CD4-positive, CD25-positive, alpha-beta regulatory T cell (primary cell): ENCODE data around the gene SHKBP1. TPM values are rescaled to one million over a fixed set of nuclear protein-coding genes. Genes with fewer than 3 reads are reported as not detected.

Experiments
- ATAC-seq, 2 donors: fragments of 150-1000 bp; cut with Tn5 transposase; one replicate each; pipeline ENCODE4 v1.10.0; 2021; ENCODE audit warnings: low read depth in 2 of 2, moderate number of reproducible peaks in 2 of 2, moderate library complexity in 1 of 2
- DNase-seq, 3 donors: peaks; one replicate each; pipeline versions ENCODE4 v3.0.0 to v3.0.0-alpha.2; 2012 to 2022; ENCODE audit warnings: mixed read lengths in 1 of 3
- H3K27ac ChIP-seq: one replicate; pipeline ENCODE4 v1.7.0; 2013; ENCODE audit warnings: mild to moderate bottlenecking, low read length; ENCODE audit not compliant: insufficient read depth, poor library complexity, severe bottlenecking
- H3K27me3 ChIP-seq: one replicate; pipeline ENCODE4 v1.7.0; 2013; ENCODE audit warnings: low read length; ENCODE audit not compliant: control insufficient read depth, insufficient read depth
- H3K36me3 ChIP-seq: one replicate; pipeline ENCODE4 v1.7.0; 2013; ENCODE audit warnings: mild to moderate bottlenecking, low read length, moderate library complexity; ENCODE audit not compliant: control insufficient read depth, insufficient read depth
- H3K4me1 ChIP-seq: 2 replicates; pipeline ENCODE4 v1.7.0; 2013; ENCODE audit warnings: mild to moderate bottlenecking, low read length; ENCODE audit not compliant: insufficient read depth, control insufficient read depth, poor library complexity, severe bottlenecking
- H3K4me3 ChIP-seq: one replicate; pipeline ENCODE4 v1.7.0; 2013; ENCODE audit warnings: low read depth, mild to moderate bottlenecking, low read length, moderate library complexity
- H3K9me3 ChIP-seq, 2 experiments: 1 replicate in 1 of 2; 2 replicates in 1 of 2; pipeline ENCODE4 v1.7.0; 2013; ENCODE audit warnings: low read length in 2 of 2, mild to moderate bottlenecking in 1 of 2, moderate library complexity in 1 of 2; ENCODE audit not compliant: control insufficient read depth in 2 of 2
- H3K27ac Mint-ChIP-seq, 3 donors: one replicate each; pipeline ENCODE4 v1.8.0; 2020 to 2022; ENCODE audit warnings: mild to moderate bottlenecking in 3 of 3, mixed read lengths in 3 of 3, moderate library complexity in 2 of 3
- H3K27me3 Mint-ChIP-seq: one replicate; pipeline ENCODE4 v1.8.0; 2022; ENCODE audit warnings: mild to moderate bottlenecking, mixed read lengths
- H3K36me3 Mint-ChIP-seq: one replicate; pipeline ENCODE4 v1.8.0; 2020; ENCODE audit warnings: mixed read lengths
- H3K4me1 Mint-ChIP-seq, 4 donors: one replicate each; pipeline ENCODE4 v1.8.0; 2020 to 2022; ENCODE audit warnings: mixed read lengths in 4 of 4, mild to moderate bottlenecking in 1 of 4
- H3K4me3 Mint-ChIP-seq, 4 donors: one replicate each; pipeline ENCODE4 v1.8.0; 2020 to 2022; ENCODE audit warnings: mild to moderate bottlenecking in 4 of 4, mixed read lengths in 4 of 4, moderate library complexity in 3 of 4
- H3K9me3 Mint-ChIP-seq, 7 donors: one replicate each; pipeline ENCODE4 v1.8.0; 2020 to 2022; ENCODE audit warnings: mixed read lengths in 7 of 7, mild to moderate bottlenecking in 3 of 7, moderate library complexity in 2 of 7
- polyA plus RNA-seq, 4 donors: library from polyadenylated mRNA; unstranded; fragments of 300-500 nt; fragmentation: Illumina TruSeq; gene quantifications; one replicate each; pipeline ENCODE4 v1.2.3, GENCODE V29; 2021
- total RNA-seq: library from RNA; stranded (reverse); gene quantifications from one replicate; pipeline ENCODE4 v1.2.3, GENCODE V29; 2022

Gene SHKBP1
- total and polyA plus RNA-seq, 5 donors from 2014 or later, result 120 to 195 (median 165) TPM

DNA sequence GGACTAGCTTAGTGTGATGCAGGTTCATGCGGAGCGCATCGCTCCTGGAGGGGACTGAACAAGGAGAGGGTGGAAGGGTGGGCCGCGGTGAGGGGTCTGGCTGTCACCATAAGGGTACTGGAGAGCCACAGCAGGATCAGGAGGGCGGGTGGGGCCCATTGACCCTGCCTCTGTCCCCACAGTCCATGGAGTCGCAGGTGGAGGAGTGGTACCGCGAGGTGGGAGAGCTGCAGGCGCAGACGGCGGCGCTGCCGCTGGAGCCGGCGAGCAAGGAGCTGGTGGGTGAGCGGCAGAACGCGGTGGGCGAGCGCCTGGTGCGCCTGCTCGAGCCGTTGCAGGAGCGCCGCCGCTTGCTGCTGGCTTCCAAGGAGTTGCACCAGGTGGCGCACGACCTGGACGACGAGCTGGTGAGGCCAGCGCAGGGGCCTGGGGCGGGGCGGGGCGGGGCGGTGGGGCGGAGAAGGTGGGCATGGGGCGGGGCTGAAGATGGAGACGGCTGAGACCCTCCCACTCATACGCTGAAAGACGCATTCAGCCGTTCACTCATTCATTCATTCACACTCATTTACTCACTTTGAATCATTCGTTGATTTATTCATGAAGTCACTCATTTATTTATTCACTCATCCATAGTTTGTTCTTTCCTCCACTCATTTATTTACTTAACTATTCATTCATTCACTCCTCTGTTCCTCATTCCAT lies 27.5 kb upstream of the SHKBP1 start:
- H3K27ac Mint-ChIP-seq, result peak overlapping the region in 1 of 3 donors; percentile 77
- no peaks in the 10 kb centered on the region for H3K36me3 Mint-ChIP-seq
- H3K27me3 Mint-ChIP-seq, result peaks cover 52% of the 10 kb centered on the region
- Histone ChIP-seq H3K36me3 (no peaks in the 10 kb centered on the region), H3K27ac (no peak overlapping the region), H3K4me1 (peaks cover 5% of the 10 kb centered on the region), H3K27me3 (peaks cover 16% of the 10 kb centered on the region), H3K4me3 (no peak overlapping the region), H3K9me3 (no peaks in the 10 kb centered on the region)
- H3K9me3 Mint-ChIP-seq, result peaks cover 0 to 4% (median 0%) of the 10 kb centered on the region in 7 donors
- DNase-seq, result peak; percentile 49 to 65 (median 61)
- ATAC-seq, result peak; percentile 46 to 65
- H3K4me3 Mint-ChIP-seq, result peak overlapping the region in 3 of 4 donors; percentile 13 to 48 (median 33)
- H3K4me1 Mint-ChIP-seq, result peaks cover 0 to 10% (median 5%) of the 10 kb centered on the region in 4 donors

DNA sequence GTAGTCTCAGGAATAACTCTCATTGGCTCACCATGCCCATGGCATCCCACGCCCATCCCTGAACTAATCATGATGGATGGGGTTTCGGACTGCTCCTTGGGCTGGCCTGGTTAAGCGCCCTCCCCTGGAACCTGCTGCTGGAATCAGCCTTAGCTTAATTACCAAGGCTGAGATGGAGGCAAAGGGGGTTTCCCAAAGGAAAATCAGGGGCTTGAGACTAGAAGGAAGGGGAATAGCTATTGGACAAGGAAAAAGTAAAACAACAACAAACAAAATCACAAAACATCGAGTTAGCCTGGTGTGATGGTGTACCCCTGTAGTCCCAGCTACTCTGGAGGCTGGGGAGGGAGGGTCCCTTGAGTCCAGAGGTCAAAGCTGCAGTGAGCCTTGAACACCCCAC lies 25.7 kb upstream of the SHKBP1 start:
- Mint-ChIP-seq H3K27ac (no peak overlapping the region), H3K36me3 (no peaks in the 10 kb centered on the region), H3K27me3 (peaks cover 68% of the 10 kb centered on the region), H3K4me3 (no peak overlapping the region), H3K9me3 (peaks cover 0 to 4% (median 0%) of the 10 kb centered on the region in 7 donors), H3K4me1 (peaks cover 0 to 10% (median 5%) of the 10 kb centered on the region in 4 donors)
- DNase-seq, result no peak
- Histone ChIP-seq H3K27me3 (peaks cover 16% of the 10 kb centered on the region), H3K27ac (no peak overlapping the region), H3K4me1 (peaks cover 5% of the 10 kb centered on the region), H3K36me3 (no peaks in the 10 kb centered on the region), H3K4me3 (no peak overlapping the region), H3K9me3 (no peaks in the 10 kb centered on the region)
- no peak for ATAC-seq

DNA sequence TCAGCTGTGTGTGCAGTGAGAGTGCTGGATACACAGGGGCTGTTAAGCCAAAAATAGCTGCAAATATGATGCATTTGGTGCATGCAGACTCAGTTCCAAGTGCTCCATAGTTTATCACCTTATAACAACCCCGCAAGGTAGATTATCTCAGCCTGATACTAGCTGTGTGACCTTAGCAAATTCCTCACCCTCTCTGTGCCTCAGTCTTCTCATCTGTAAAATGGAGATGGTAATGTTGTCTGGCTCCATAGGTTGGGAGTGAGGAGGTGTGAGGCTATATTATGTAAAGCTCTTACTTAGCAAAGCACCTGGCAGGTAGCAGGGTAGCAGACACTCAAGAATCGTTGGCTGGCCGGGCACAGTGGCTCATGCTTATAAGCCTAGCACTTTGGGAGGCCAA lies 23.8 kb upstream of the SHKBP1 start:
- no peak overlapping the region for H3K27ac Mint-ChIP-seq

DNA sequence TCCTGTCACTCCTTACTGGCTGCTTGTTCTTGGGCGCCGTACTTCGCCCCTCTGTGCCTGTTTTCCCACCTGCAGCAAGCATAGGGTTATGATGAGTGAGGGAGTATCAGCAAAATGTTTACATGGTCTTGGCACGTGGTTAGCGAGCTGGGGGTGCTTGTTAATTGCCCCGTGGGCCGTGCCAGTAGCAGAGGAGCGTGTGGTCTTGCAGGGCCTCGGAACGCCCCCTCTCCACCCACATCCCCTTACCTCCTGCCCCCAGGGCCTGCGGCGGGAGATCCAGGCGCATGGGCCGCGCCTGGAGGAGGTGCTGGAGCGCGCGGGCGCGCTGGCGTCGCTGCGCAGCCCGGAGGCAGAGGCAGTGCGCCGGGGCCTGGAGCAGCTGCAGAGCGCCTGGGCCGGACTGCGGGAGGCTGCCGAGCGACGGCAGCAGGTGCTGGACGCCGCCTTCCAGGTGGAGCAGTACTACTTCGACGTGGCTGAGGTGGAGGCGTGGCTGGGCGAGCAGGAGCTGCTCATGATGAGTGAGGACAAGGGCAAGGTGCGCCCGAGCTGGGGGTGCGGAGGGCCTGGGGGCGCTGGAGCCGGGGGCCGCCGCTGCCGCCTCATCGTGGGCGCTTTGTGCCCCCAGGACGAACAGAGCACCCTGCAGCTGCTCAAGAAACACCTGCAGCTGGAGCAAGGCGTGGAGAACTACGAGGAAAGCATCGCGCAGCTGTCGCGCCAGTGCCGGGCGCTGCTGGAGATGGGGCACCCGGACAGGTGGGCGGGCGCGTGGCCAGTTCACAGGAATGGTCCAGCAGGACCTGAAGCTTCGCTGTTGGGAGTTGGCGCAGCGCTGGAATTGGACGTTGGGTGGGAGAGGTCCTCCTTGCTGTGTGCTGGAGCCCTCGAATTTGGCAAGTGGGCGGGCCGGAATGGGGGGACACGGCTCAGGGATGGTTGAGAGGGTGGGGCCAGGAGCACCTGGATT lies 22.5 kb upstream of the SHKBP1 start:
- H3K4me3 ChIP-seq, result no peak overlapping the region
- peaks cover 8% of the 10 kb centered on the region for H3K27me3 ChIP-seq
- no peak overlapping the region for H3K4me3 Mint-ChIP-seq
- H3K9me3 Mint-ChIP-seq, result peaks cover 0 to 1% (median 0%) of the 10 kb centered on the region in 7 donors
- no peaks in the 10 kb centered on the region for H3K36me3 ChIP-seq
- no peak overlapping the region for H3K27ac ChIP-seq
- peaks cover 0 to 5% (median 4%) of the 10 kb centered on the region in 4 donors for H3K4me1 Mint-ChIP-seq
- H3K27ac Mint-ChIP-seq, result no peak overlapping the region
- DNase-seq (no peak), ATAC-seq (no peak)
- H3K9me3 ChIP-seq, result no peaks in the 10 kb centered on the region
- H3K27me3 Mint-ChIP-seq, result peaks cover 73% of the 10 kb centered on the region
- H3K36me3 Mint-ChIP-seq, result no peaks in the 10 kb centered on the region
- no peaks in the 10 kb centered on the region for H3K4me1 ChIP-seq

More for the DNA sequence above, 23.8 kb upstream of the SHKBP1 start:
- Histone ChIP-seq H3K4me3 (no peak overlapping the region), H3K27ac (no peak overlapping the region), H3K9me3 (no peaks in the 10 kb centered on the region), H3K36me3 (no peaks in the 10 kb centered on the region), H3K4me1 (peaks cover 5% of the 10 kb centered on the region), H3K27me3 (peaks cover 11% of the 10 kb centered on the region)
- Mint-ChIP-seq H3K36me3 (no peaks in the 10 kb centered on the region), H3K9me3 (peaks cover 0 to 3% (median 0%) of the 10 kb centered on the region in 7 donors), H3K4me3 (no peak overlapping the region), H3K27me3 (peaks cover 75% of the 10 kb centered on the region), H3K4me1 (peaks cover 0 to 10% (median 5%) of the 10 kb centered on the region in 4 donors)
- DNase-seq, result no peak
- ATAC-seq, result no peak

DNA sequence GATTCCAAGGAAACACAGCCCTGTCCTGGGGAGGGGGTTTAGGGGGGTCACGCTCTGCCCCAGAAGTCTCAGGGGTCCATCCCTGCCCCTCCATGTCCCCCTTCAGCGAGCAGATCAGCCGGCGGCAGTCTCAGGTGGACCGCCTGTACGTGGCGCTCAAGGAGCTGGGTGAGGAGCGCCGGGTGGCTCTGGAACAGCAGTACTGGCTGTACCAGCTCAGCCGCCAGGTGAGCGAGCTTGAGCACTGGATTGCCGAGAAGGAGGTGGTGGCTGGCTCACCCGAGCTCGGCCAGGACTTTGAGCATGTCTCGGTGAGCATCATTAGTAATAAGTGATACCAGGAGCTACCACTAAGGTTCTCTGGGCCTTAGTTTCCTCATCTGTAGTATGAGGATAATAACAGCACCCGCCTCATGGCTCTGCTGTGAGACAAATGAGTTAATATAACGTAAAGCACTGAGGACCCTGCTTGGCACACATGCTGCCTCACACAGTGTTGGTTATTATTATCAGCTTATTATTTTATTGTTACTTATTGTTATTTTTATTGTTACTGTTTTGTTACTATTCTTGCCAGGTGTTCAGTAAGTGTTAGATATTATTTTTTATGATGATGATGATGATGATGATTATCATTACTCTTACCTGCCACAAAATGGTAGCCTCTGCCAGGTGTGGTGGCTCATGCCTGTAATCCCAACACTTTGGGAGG lies 20.5 kb upstream of the SHKBP1 start:
- no peaks in the 10 kb centered on the region for H3K36me3 Mint-ChIP-seq
- H3K9me3 ChIP-seq, result no peaks in the 10 kb centered on the region
- ATAC-seq (no peak), DNase-seq (no peak)
- H3K27ac Mint-ChIP-seq, result no peak overlapping the region
- peaks cover 0 to 5% (median 0%) of the 10 kb centered on the region in 4 donors for H3K4me1 Mint-ChIP-seq
- H3K4me3 Mint-ChIP-seq, result no peak overlapping the region
- H3K36me3 ChIP-seq, result no peaks in the 10 kb centered on the region
- H3K4me3 ChIP-seq, result no peak overlapping the region
- H3K27me3 ChIP-seq, result peaks cover 8% of the 10 kb centered on the region
- H3K27me3 Mint-ChIP-seq, result peaks cover 65% of the 10 kb centered on the region
- peaks cover 0 to 2% (median 0%) of the 10 kb centered on the region in 7 donors for H3K9me3 Mint-ChIP-seq
- H3K27ac ChIP-seq, result no peak overlapping the region
- no peaks in the 10 kb centered on the region for H3K4me1 ChIP-seq

DNA sequence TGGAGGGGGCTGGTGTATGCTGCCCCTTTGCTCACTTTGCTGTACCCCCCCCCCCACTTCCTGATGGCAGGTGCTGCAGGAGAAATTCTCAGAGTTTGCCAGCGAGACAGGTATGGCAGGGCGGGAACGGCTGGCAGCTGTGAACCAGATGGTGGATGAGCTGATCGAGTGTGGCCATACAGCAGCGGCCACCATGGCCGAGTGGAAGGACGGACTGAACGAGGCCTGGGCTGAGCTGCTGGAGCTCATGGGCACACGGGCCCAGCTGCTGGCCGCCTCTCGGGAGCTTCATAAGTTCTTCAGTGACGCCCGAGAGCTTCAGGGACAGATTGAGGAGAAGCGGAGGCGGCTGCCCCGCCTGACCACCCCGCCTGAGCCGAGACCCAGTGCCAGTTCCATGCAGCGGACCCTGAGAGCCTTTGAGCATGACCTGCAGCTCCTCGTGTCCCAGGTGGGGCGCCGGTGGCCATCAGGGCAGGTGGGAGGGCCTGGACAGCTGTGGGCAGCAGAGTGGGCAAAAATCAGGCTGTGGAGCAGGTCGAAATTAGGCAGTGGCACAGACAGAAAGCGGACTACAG lies 19.6 kb upstream of the SHKBP1 start:
- H3K4me1 ChIP-seq, result no peaks in the 10 kb centered on the region
- H3K9me3 ChIP-seq, result no peaks in the 10 kb centered on the region
- Mint-ChIP-seq H3K27ac (no peak overlapping the region), H3K4me1 (peaks cover 0 to 5% (median 2%) of the 10 kb centered on the region in 4 donors), H3K27me3 (peaks cover 63% of the 10 kb centered on the region), H3K9me3 (peaks cover 0 to 2% (median 0%) of the 10 kb centered on the region in 7 donors), H3K4me3 (no peak overlapping the region), H3K36me3 (no peaks in the 10 kb centered on the region)
- H3K27ac ChIP-seq, result no peak overlapping the region
- ATAC-seq (no peak), DNase-seq (no peak)
- no peaks in the 10 kb centered on the region for H3K36me3 ChIP-seq
- H3K27me3 ChIP-seq, result peaks cover 8% of the 10 kb centered on the region
- H3K4me3 ChIP-seq, result no peak overlapping the region

DNA sequence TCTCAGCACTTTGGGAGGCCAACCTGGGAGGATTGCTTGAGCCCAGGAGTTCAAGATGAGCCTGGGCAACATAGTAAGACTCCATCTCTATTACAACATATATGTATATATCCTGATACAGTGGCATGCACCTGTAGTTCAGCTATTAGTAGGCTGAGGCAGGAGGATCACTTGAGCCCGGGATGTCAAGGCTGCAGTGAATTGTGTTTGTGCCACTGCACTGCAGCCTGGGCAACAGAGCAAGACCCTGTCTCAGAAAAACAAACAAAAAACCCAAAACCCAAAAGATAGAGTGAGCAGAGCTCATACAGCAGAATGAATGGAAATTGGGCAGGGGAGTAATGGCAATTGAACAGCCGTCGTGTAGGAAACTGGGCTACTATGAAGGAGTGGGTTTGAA lies 17.3 kb upstream of the SHKBP1 start:
- Mint-ChIP-seq H3K4me1 (peaks cover 0 to 5% (median 2%) of the 10 kb centered on the region in 4 donors), H3K27me3 (peaks cover 66% of the 10 kb centered on the region), H3K36me3 (no peaks in the 10 kb centered on the region), H3K4me3 (no peak overlapping the region), H3K27ac (peak overlapping the region in 1 of 3 donors; percentile 38), H3K9me3 (peaks cover 0 to 2% (median 0%) of the 10 kb centered on the region in 7 donors)
- H3K36me3 ChIP-seq, result no peaks in the 10 kb centered on the region
- DNase-seq (no peak), ATAC-seq (no peak)
- H3K9me3 ChIP-seq, result no peaks in the 10 kb centered on the region
- no peak overlapping the region for H3K4me3 ChIP-seq
- H3K27ac ChIP-seq, result no peak overlapping the region
- H3K4me1 ChIP-seq, result no peaks in the 10 kb centered on the region
- H3K27me3 ChIP-seq, result no peaks in the 10 kb centered on the region
